Measurements from ENCODE around the gene LYVE1.

Gene LYVE1, protein sequence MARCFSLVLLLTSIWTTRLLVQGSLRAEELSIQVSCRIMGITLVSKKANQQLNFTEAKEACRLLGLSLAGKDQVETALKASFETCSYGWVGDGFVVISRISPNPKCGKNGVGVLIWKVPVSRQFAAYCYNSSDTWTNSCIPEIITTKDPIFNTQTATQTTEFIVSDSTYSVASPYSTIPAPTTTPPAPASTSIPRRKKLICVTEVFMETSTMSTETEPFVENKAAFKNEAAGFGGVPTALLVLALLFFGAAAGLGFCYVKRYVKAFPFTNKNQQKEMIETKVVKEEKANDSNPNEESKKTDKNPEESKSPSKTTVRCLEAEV

DNA sequence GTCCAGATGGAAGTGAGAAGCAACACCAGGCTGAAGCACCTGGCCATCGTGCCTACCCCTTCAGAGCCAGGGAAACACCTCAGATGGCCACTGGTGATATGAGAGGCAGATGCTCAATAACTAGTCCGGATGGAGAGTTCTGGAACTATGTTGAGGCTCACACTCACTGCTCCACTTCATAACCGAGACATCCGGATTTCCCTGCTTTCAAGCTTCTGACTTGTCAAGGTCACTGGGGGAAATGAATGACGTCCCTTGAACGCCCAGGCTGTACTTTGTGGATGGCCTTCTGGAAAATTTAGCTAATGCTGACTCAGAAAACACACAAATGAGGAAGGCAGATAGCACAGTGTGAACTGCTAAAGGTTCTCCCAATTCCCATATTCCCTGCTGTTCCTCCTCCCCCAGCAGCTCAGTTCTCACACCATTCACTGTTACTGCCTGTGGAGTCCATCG is at the start of gene LYVE1:
TSS of gene LYVE1 (minus strand) at position 180 of the 456 bp plus-strand sequence. CDS start at position 47, 133 bp downstream.
- TF ChIP-seq, protein P1, sequence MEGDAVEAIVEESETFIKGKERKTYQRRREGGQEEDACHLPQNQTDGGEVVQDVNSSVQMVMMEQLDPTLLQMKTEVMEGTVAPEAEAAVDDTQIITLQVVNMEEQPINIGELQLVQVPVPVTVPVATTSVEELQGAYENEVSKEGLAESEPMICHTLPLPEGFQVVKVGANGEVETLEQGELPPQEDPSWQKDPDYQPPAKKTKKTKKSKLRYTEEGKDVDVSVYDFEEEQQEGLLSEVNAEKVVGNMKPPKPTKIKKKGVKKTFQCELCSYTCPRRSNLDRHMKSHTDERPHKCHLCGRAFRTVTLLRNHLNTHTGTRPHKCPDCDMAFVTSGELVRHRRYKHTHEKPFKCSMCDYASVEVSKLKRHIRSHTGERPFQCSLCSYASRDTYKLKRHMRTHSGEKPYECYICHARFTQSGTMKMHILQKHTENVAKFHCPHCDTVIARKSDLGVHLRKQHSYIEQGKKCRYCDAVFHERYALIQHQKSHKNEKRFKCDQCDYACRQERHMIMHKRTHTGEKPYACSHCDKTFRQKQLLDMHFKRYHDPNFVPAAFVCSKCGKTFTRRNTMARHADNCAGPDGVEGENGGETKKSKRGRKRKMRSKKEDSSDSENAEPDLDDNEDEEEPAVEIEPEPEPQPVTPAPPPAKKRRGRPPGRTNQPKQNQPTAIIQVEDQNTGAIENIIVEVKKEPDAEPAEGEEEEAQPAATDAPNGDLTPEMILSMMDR (conservative IDR thresholded peaks at IDR 0.05; ENCODE audit: low read depth, low read length), result no peak
- no peaks in the 10 kb centered on the region for H3K36me3 ChIP-seq (ENCODE audit: insufficient read depth)
- no peak within 1 kb of the TSS for H2AFZ ChIP-seq (ENCODE audit: low read depth)
- no peaks in the 10 kb centered on the region for H3K27me3 ChIP-seq (ENCODE audit: insufficient read depth, low read depth)
- H3K4me3 ChIP-seq (IDR thresholded peaks at IDR 0.05; ENCODE audit: insufficient read depth, low read depth, low read length), result no peak within 1 kb of the TSS
- H3K4me1 ChIP-seq (ENCODE audit: low read depth, poor library complexity, severe bottlenecking), result no peaks in the 10 kb centered on the region
- no peaks in the 10 kb centered on the region for H3K79me2 ChIP-seq (ENCODE audit: insufficient read depth, low read depth)
- no peak within 1 kb of the TSS for H3K4me2 ChIP-seq
- H4K20me1 ChIP-seq (ENCODE audit: insufficient read depth), result no peaks in the 10 kb centered on the region
- no peak within 1 kb of the TSS for H3K27ac ChIP-seq
- no peak within 1 kb of the TSS for H3K9ac ChIP-seq

DNA sequence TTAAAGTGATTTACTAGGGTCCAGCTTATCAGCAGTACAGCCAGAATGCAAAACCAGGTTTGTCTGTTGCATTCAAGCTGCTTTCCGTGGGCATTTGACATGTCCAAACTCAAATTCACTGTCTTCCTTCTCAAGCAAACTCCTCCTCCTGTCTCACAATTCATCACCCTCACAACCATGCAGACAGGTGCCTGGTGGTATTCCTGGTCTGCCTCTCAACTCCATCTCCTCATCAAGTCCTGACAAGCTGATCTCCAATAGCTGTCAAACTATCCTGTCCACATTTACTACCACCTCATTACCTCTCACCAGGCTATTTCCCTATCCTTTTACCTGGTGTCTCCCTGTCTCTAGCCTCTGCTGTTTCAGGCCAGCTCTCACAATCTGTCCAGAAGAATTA is 49.1 kb upstream of the LYVE1 start:
- Histone ChIP-seq H3K4me3 (IDR thresholded peaks at IDR 0.05; ENCODE audit: insufficient read depth, low read depth, low read length) (no peak overlapping the region), H2AFZ (ENCODE audit: low read depth) (no peak overlapping the region), H4K20me1 (ENCODE audit: insufficient read depth) (no peaks in the 10 kb centered on the region), H3K36me3 (ENCODE audit: insufficient read depth) (no peaks in the 10 kb centered on the region), H3K27me3 (ENCODE audit: insufficient read depth, low read depth) (no peaks in the 10 kb centered on the region), H3K79me2 (ENCODE audit: insufficient read depth, low read depth) (no peaks in the 10 kb centered on the region), H3K4me1 (ENCODE audit: low read depth, poor library complexity, severe bottlenecking) (no peaks in the 10 kb centered on the region), H3K27ac (no peak overlapping the region), H3K9ac (no peak overlapping the region), H3K4me2 (no peak overlapping the region)
- TF ChIP-seq, protein P1 (conservative IDR thresholded peaks at IDR 0.05; ENCODE audit: low read depth, low read length), result no peak

DNA sequence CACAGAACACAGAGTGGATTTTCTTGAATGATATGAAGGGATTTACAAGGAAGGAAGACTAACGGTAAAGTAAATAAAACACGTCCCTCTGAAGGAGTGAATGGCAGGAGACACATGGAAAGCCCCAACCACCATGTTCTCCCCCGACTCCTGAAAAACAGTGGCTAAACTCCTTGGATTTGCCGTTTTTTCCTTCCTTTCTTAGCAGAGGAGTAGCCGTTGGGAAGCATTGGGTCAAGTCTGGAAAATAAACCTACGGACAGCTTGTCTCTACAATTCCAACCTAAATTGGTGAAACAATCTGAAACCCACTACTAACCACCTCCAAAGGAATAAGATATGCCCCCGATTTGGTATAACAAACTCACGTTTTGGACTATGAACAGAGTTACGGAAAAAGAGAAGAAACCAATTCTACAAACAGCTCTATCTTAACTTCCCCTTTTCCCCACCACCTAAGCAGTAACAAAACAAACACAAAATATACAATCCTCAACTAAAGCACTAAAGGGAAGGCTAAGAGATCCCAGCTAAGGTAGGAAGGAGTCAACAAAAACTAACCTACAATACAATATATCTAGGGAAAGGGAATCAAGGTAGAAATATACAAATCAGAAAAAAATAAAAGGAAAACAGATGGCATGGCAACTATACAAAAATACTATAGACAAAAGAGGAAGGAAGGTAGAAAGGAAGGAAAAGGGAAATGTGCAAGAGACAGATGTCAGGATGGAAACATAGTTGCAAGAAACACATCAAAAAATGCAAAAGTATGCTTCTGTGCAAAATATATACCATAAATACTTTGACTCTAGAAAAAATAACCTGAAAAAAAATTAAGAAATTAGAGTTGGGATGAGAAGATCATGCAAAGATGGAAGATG is 43.8 kb upstream of the LYVE1 start:
- Histone ChIP-seq H3K27me3 (ENCODE audit: insufficient read depth, low read depth) (no peaks in the 10 kb centered on the region), H3K27ac (no peak overlapping the region), H2AFZ (ENCODE audit: low read depth) (no peak overlapping the region), H3K36me3 (ENCODE audit: insufficient read depth) (no peaks in the 10 kb centered on the region), H3K9ac (no peak overlapping the region), H3K79me2 (ENCODE audit: insufficient read depth, low read depth) (no peaks in the 10 kb centered on the region), H3K4me1 (ENCODE audit: low read depth, poor library complexity, severe bottlenecking) (no peaks in the 10 kb centered on the region), H3K4me3 (IDR thresholded peaks at IDR 0.05; ENCODE audit: insufficient read depth, low read depth, low read length) (no peak overlapping the region), H3K4me2 (no peak overlapping the region), H4K20me1 (ENCODE audit: insufficient read depth) (no peaks in the 10 kb centered on the region)
- TF ChIP-seq, protein P1 (conservative IDR thresholded peaks at IDR 0.05; ENCODE audit: low read depth, low read length), result no peak

DNA sequence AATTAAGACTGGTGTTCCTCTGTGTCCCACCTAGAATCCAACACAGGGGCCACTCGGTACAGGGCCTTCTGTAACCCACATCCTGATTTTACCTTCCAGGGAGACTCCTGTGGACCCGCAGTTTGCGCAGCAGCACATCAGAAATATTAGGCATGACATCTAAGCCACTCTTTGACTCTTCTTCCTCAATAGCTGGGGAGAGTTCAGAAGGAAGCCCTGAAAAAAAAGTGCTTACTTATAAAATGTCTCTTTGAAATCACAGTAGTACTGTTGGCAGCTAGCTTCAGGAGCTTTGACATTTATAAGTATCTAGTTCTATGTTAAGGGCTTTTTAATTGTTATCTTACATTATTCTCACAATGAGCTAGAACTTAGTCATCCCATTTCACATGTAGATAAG is 41.2 kb upstream of the LYVE1 start:
- Histone ChIP-seq H3K4me3 (IDR thresholded peaks at IDR 0.05; ENCODE audit: insufficient read depth, low read depth, low read length) (no peak overlapping the region), H3K79me2 (ENCODE audit: insufficient read depth, low read depth) (no peaks in the 10 kb centered on the region), H3K9ac (no peak overlapping the region), H3K27ac (no peak overlapping the region), H3K27me3 (ENCODE audit: insufficient read depth, low read depth) (no peaks in the 10 kb centered on the region), H3K4me1 (ENCODE audit: low read depth, poor library complexity, severe bottlenecking) (no peaks in the 10 kb centered on the region), H3K4me2 (no peak overlapping the region), H4K20me1 (ENCODE audit: insufficient read depth) (no peaks in the 10 kb centered on the region), H3K36me3 (ENCODE audit: insufficient read depth) (no peaks in the 10 kb centered on the region), H2AFZ (ENCODE audit: low read depth) (no peak overlapping the region)
- TF ChIP-seq, protein P1 (conservative IDR thresholded peaks at IDR 0.05; ENCODE audit: low read depth, low read length), result no peak

Measured in KMS-11 (cell line).